Sciatic nerve (tissue), 2 donors: ENCODE results near the gene DGCR2. TPM values are rescaled to one million over a fixed set of nuclear protein-coding genes. Genes with fewer than 3 reads are reported as not detected.
"Not testable (repeated sequence)": the region's sequence is repeated elsewhere in the genome, so short reads cannot be mapped to it uniquely, and the experiment has no call there.

Experiments
- ATAC-seq: fragments of 200-7000 bp; cut with Tn5 transposase; one replicate; pipeline ENCODE4 v1.9.1; 2020; ENCODE audit warnings: mild to moderate bottlenecking, moderate library complexity
- DNase-seq: peaks from one replicate; pipeline ENCODE4 v3.0.0-alpha.2; 2020; ENCODE audit warnings: low spot score
- intact Hi-C: fragments of 100-400 bp; cut with DNase I; formaldehyde crosslinking; loops from one replicate; pipeline ENCODE4 v1.14.2; 2022
- total RNA-seq: library from RNA; stranded (reverse); fragmentation: NEBNext Ultra II Directional; extraction: Animal tissue kit (Norgen Biotek cat#: 25700); gene quantifications from one replicate; pipeline ENCODE4 v1.2.1, GENCODE V29; 2021
- donor health status: DM: no; HTN: no; CAD: no.
- donor health status: DM: no; HTN: no; CAD: no.

Gene DGCR2
- total RNA-seq, 1 donor from 2014 or later: 37.2 TPM

DNA sequence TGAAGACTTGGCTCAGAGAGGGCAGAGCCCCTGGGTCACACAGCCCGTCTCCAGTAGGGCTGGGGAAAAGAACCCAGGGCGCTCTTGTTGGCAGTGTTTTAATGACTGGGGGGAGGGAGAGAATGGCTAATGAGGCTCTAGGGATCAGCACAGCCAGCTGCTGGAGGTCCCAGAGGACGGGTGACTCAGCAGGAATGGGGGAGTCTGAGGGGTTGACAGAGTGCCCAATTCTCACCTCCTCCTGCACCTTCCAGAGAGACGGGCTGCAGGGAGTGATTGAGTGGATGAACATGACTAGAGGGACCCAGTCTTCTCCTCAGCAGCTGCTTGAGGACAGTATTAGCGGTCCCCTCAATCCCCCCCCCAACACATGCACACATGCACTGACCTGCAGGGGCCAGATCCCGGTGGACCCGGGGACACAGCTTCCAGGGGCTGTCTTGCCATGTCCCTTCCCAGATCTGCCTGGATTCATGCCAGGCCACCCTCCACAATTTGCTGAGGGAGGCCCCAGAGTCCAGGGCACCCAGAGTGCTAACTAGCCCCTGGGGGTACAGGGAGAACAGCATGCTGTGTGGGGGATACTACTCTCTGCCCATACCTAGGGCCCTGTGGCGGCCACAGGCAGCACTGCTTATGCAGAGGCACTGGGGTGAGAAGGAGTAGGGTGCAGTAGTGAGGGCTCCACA, 94.7 kb downstream of the DGCR2 start:
- ATAC-seq, DNase-seq, intact Hi-C loops: not testable (repeated sequence)

DNA sequence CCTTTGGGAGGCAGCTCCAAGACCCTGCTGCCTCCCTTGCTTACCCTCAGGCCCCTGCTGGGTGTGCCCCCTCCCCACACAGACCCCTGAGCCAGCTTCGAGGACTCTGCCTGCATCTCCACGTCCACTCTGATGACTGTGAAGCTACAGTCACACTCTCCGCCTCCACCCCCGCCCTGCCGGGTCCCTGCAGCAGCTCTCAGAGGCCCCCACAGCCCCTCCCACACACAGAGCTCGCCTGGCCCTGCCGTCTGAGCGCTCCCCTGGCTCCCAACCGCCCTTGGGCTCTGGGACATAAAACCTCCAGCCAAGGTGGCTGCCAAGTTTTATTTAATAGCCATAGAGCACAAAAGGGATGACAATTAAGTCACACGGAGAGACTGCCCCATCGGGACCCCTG, 96.1 kb downstream of the DGCR2 start:
- ATAC-seq, intact Hi-C loops, DNase-seq: not testable (repeated sequence)

DNA sequence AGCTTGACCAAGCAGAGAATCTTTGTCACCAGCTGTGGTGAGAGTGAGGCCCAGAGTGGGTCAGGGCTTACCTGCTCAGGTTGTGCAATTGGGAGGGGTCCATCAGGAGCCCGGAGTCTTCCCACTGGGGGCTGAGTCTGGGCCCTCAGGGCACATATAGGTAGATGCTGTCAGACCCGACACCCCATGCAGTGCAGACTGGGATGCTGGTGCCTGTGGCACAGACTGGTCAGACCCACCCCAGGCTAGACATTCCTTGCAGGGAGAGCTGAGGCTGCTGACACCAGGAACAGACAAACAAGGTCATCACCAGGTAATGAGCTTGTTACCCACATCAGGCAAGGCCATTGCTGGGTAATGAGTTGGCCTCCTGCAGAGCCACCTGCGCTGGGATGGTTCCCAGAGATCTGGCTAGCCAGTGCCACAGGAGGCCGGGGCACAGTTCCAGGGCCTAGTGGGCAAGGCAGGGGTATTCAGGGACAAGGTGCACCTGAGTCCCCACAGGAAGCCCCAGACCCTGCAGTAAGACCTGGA, 97.2 kb downstream of the DGCR2 start:
- ATAC-seq, DNase-seq, intact Hi-C loops: not testable (repeated sequence)

DNA sequence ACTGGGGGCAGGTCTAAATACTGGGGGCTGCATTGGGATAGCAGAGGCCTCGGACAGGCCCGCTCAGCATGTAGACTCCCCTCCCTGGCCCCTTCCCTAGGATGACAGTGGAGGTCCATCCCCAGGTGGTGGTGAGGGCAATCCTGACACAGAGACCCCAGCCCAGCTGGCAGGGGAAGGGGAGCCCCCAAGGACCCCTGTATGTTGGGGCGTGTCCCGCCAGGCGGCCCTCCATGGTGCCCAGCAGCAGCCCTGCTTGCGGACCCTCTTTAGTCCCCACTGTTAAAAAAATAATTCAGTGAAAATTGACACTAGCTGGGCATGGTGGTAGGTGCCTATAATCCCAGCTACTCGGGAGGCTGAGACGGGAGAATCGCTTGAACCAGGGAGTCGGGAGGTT, 98.3 kb downstream of the DGCR2 start:
- DNase-seq, intact Hi-C loops, ATAC-seq: not testable (repeated sequence)

DNA sequence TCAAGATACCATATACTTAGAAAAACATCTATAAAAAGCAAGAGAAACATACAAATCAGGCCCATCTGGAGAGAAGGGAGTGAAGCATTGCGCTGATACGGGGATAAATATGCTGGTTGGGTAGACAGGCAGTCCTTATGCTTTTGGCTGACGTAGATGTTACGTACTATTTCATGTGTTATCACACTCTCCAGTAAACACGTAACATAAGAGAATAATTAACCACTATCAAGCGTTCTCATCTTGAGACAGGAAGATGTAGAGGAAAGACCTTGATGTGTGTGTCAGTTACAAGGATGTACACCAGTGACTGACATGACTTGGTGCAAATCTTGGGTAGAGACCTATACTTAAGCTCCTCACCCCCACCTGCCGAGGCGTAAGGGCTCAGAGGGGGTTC, 99.5 kb downstream of the DGCR2 start:
- intact Hi-C loops: no loop called here
- ATAC-seq (no peak), DNase-seq (no peak)

DNA sequence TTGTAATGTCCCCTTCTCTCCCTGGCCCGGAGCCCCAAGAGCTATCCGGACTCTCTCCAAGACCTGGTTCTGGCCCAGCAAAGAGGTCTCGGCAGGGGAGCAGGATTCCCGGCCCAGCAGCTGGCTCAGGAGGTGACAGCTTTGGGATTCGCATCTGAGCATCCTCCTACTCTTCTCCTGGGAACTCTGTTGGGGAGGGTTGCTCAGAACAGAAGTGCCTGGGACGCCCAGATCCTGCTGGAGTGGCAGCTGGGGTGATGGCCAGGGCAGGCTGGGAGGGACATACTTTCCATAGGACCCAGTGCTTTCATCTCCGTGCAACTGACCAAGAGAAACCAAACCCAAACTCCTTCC, 102.6 kb downstream of the DGCR2 start:
- ATAC-seq: no peak
- intact Hi-C loops: no loop called here
- DNase-seq: no peak

DNA sequence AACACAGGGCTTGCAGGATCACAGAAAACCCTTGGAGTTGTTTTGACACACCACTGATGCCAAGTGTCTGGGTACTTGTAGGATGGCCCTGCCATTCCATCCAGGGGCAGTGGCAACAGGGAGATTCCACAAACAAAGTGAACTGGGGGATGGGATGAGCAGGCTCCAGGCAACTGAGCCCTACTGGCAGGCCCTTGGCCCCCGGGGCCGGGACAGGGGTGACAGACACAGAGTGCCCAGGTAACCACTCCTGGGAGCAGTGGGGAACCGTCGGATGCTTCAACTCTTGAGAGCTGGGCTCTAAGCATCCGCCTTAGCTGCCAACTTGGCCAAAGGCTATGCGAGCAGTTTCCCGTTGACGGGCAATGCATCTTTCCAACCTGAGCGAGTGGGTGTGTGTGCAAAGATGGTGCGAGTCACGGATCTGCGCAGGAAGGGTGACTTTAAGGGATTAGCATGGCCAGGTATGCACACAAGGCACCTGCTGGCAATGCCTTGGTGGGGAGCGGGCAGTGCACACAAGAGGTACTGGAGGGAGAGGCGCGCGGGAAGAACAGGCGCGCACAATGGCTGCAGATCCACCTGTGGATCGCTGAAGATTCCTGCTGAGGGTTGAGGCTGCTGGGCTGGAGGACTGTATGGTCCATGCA, 103.1 kb downstream of the DGCR2 start:
- no peak for DNase-seq
- no peak for ATAC-seq
- intact Hi-C loops: no loop called here

DNA sequence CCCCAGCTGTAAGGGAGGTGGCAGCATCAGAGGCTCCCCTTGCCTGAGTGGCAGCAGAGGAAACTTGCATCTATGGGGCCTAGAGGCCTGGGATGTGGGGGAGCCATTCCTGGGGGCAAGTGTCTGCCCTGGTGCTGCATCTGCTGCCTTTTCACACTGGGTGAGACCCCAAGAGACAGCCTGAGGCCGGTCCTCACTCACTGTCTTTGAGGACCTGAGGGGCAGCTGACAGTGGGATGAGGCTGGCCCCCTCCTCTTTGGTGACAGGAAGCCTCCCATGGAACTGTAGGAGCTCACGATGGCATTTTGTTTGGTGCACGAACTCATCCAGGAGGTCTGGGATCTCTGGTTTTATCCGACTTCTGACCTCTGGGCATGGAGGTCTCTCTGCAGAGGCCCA, 104.0 kb downstream of the DGCR2 start:
- ATAC-seq (no peak), DNase-seq (no peak)
- intact Hi-C loops: no loop called here

DNA sequence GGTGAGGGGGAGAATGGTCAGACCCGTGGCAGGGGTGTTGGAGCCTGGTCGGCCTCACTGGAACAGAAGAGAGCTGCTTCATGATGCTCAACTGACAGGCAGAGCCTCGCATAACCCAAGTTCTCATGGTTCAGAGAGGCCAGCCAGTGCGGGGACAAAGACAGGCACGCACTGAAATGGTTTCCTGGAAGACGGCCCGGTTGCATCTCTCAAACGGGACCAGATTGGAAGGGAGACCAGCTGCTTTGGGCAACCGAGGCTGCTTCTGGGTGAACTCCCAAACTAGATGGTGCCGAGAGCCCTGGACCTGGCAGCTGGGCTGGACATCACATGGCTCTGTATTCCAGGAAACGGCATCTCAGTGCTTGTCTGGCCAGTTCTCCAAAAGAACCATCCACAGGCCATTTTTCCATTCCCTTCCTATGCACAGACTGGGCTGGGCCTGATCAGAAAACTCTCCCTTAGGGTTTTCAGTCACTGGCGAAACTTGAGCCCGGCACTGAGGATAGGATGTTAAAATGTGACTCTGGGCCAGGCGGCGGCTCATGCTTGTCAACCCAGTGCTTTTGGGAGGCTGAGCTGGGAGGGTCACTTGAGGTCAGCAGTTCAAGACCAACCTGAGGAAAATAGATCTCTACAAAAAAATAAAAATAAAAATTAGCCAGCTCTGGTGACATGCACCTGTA, 106.0 kb downstream of the DGCR2 start:
- no peak for ATAC-seq
- no peak for DNase-seq
- intact Hi-C loops: no loop called here

DNA sequence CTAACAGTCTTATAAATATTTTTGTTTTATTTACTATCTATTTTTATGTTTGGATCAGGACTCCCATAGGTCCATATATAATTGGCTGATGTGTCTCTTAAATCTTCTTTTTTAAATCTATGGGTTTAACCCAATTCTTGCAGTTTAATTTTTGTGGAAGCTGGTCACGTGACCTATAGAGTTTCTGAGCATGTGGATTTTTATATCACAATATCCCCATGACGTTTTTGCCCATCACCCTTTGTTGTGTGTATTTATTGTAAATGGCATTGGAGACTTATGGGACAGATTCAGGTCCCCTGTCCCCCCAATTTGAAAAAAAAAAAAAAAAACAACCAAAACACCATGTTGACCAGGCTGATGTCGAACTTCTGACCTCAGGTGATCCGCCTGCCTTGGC, 107.3 kb downstream of the DGCR2 start:
- intact Hi-C loops: no loop called here
- no peak for ATAC-seq
- DNase-seq: no peak

DNA sequence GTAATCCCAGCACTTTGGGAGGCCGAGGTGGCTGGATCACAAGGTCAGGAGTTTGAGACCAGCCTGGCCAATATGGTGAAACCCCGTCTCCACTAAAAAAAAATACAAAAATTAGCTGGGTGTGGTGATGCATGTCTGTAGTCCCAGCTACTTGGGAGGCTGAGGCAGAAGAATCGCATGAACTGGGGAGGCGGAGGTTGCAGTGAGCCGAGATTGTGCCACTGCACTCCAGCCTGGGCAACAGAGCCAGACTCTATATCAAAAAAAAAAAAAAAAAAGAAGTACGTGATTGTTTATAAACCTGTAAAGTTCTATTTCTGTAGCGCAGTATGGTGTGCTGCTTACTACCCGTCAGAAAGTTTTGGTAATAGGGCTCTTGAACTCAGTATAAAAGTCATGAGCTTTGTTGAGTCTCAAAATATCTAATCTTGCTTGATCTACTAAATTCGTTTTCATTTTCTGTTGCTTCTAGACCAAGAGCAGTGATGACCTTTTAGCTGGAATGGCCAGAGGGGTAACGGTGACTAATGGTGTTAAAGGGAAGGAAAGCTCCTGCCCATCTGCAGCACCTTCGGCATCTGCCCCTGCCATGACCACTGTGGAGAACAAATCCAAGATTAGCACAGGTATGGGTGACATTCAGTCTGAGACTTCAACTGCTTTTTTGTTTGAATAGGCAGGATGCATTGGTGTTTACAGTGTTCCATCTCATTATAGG, 108.2 kb downstream of the DGCR2 start:
- ATAC-seq, DNase-seq, intact Hi-C loops: not testable (repeated sequence)

DNA sequence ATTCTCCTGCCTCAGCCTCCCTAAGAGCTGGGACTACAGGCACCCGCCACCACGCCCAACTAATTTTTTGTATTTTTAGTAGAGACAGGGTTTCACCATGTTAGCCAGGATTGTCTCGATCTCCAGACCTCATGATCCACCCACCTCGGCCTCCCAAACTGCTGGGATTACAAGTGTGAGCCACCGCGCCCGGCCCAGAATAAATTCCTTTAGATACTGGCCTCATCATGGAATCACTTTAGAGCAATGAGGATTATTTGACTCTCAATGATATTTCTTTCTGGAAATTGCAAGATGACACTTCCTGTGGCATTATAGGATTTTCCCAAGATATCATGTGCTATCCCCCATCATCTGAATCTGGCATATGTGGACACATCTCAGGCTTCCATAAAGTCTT, 108.8 kb downstream of the DGCR2 start:
- intact Hi-C loops, DNase-seq, ATAC-seq: not testable (repeated sequence)

DNA sequence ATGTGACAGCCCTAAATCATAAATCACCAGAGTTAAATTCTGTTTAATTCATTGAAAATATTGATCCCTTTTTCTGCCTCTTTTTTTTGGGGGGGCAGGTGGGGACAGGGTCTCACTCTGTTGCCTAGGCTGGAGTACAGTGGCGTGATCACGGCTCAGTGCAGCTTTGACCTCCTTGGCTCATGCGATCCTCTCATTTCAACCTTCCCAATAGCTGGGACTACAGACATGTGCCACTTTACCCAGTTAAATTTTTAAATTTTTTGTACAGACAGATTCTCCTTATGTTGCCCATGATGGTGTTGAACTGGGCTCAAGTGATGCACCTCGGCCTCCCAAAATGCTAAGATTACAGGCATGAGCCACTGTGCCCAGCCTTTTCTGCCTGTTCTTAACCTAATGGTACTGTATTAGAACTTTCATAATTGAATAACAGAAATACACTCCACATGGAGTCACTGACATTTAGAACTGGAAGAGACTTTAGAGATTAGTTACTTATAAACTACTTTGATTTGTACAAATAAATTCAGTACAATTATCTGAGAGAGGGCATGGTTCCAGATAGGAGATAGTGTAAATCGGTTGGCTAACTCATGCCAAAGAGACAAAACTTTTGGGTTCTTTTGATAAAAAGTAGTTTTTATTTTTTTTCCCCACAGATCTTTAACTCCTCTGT, 109.8 kb downstream of the DGCR2 start:
- intact Hi-C loops: no loop called here
- ATAC-seq: no peak
- DNase-seq: no peak

DNA sequence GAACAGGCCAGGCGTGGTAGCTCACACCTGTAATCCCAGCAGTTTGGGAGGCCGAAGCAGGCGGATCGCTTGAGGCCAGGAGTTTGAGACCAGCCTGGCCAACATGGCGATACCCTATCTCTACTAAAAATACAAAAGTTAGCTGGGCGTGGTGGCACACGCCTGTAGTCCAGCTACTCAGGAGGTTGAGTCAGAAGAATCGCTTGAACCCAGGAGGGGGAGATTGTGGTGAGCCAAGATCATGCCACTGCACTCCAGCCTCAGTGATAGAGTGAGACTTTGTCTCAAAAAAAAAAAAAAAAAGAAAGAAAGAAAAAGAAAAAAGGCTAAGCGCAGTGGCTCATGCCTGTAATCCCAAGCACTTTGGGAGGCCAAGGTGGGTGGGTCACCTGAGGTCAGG, 110.6 kb downstream of the DGCR2 start:
- ATAC-seq, DNase-seq: not testable (repeated sequence)

DNA sequence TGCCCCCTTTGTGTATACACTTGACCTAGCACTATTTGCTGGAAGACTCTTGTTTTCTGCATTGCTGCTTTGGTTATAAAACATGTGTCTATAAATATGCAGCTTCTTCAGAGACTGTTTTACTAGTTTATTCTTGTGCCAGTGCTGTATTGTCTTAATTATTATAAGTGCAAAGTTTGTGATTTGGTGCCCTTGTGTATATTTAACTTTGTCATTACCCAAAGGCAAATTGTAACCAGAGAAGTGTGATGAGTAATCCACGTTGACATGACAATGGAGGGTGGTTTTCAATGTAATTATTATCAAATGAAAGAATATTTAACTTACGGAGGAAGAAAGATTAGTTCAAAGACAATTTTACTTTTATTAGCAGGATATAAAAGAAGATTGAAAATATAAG, 111.1 kb downstream of the DGCR2 start:
- no peak for ATAC-seq
- intact Hi-C loops: no loop called here

More for the DNA sequence above, 110.6 kb downstream of the DGCR2 start:
- intact Hi-C loops: not testable (repeated sequence)

DNA sequence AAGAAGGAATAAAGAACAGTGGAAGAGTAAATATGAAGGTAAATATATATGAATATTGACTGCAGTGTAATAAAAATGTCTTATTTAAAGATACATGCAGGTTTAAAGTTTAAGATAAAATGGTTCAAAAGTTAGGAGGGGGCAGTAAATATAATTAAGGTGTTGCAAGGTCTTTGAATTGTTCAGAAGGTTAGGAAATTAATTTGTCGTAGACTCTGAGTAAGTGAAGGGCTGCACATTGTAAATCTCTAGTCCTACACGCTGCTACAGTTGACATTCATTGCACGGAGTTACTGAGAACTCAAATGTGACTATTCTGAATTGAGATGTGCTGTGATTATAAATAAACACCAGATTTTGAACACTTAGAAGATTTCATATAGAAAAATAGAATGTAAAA, 116.3 kb downstream of the DGCR2 start:
- intact Hi-C loops: no loop called here
- ATAC-seq: no peak
- DNase-seq: no peak

More for the DNA sequence above, 111.1 kb downstream of the DGCR2 start:
- DNase-seq: no peak

DNA sequence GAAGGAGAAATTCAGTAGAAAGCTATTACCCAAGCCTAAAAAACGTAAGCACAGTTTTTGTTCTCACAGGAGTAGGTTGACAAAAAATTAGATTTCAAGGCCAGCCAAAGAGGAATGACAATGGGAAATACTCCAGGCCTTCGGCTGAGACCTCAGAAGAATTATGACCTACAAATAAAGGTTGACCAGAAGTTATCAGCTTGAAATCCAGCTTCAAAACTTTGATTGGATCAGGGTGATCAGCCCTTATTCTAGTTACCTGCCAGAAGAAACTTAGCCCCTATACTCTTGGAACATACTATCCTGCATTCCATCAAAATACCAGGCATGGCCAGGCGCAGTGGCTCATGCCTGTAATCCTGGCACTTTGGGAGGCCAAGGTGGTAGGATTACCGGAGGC, 117.7 kb downstream of the DGCR2 start:
- ATAC-seq: no peak
- intact Hi-C loops: no loop called here

DNA sequence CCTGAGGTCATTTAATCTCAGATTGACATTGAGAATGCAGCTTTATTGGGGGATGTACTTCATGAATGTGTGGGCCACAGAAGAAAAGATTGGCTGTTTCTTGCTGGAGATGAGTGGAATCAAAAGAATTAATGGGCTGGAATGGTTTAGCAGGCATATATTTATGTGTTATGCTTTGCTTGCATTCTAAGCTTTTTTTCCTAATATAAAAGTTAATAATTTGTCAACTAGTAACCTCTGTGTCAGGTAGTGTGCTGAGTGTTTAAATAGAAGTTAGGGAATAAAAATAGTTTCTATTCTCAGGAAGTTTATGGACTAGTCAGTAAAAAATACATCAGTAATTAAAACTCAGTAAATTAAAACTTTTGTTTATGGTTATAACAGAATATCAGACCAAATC, 118.7 kb downstream of the DGCR2 start:
- ATAC-seq (no peak), DNase-seq (no peak)
- intact Hi-C loops: no loop called here

More for the DNA sequence above, 117.7 kb downstream of the DGCR2 start:
- DNase-seq: no peak

DNA sequence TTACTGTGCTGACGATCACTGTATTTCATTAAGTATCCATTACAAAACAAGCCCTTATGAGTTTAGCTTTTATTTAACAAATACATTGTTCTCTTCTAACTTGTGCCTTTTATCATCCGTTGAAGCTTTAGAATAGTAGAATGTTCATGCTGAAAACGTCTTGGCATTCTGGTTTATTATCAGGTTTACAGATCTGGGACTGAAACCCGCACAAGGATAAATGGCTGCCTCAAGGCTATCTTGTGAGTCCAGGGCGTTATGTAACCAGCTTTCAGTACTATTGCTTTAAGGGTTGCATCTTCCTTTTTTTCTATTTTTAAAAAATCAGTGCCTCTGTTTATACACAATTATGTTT, 119.6 kb downstream of the DGCR2 start:
- intact Hi-C loops: no loop called here
- DNase-seq (no peak), ATAC-seq (no peak)
